Stomach smooth muscle (tissue), 2 donors: Measurements from ENCODE around the gene KIAA0753.
"Not testable (repeated sequence)": the region's sequence is repeated elsewhere in the genome, so short reads cannot be mapped to it uniquely, and the experiment has no call there.

Experiments
- H3K27ac ChIP-seq: one replicate; pipeline ENCODE4 v1.7.0; 2013; ENCODE audit warnings: mild to moderate bottlenecking, low read length, inconsistent platforms
- H3K27me3 ChIP-seq, 2 donors: one replicate each; pipeline ENCODE4 v1.7.0; 2013; ENCODE audit warnings: low read length in 2 of 2; ENCODE audit not compliant: insufficient read depth in 2 of 2, control insufficient read depth in 1 of 2
- H3K36me3 ChIP-seq, 2 donors: one replicate each; pipeline ENCODE4 v1.7.0; 2013; ENCODE audit warnings: low read length in 2 of 2; ENCODE audit not compliant: control insufficient read depth in 2 of 2, insufficient read depth in 2 of 2
- H3K4me1 ChIP-seq: one replicate; pipeline ENCODE4 v1.7.0; 2013; ENCODE audit warnings: low read length; ENCODE audit not compliant: control insufficient read depth, insufficient read depth
- H3K4me3 ChIP-seq, 2 donors: one replicate each; pipeline ENCODE4 v1.7.0; 2013; ENCODE audit warnings: low read length in 2 of 2
- H3K9ac ChIP-seq, 2 donors: one replicate each; pipeline ENCODE4 v1.7.0; 2013; ENCODE audit warnings: low read length in 2 of 2, mild to moderate bottlenecking in 1 of 2
- H3K9me3 ChIP-seq, 2 donors: one replicate each; pipeline ENCODE4 v1.7.0; 2013; ENCODE audit warnings: low read length in 2 of 2; ENCODE audit not compliant: control insufficient read depth in 2 of 2
- donor health status: healthy.
- donor health status: Pancreatic carcinoma.

KIAA0753 gene

DNA sequence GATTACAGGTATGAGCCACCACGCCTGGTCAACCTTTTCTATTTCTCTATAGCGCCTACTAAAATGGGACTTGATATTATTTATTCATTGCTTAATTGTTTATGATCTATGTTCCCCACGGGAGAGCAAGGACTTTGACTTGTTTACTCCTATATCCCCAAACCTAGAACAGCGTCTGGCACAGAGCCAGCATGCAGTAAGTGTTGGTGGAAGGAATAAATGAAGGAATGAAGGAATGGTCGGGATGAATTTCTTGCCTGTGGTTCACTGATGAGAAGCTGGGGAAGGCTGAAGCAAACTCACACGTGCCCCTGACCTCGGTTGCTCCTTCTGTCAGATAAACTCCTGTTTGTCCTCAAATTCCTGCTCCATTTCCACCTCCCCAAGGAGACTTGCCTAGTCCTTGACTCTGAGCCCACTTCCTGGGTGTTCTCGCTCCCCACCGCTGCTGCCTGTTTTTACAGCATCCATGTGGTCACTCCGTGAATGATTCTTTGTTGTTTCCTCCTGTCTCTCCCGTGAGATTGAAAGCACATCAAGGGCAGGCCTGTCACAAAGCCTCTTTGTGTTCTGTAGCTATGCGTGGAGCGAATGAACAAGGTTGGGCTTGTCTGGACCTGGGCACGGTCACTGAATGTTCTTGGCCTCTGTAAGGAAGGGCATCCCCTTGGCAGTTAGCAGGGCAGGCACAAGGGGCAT is 28.4 kb upstream of the KIAA0753 start:
- no peaks in the 10 kb centered on the region for H3K4me1 ChIP-seq
- H3K27ac ChIP-seq, result no peak overlapping the region
- H3K27me3 ChIP-seq, result peaks cover 2 to 11% of the 10 kb centered on the region in 2 donors

DNA sequence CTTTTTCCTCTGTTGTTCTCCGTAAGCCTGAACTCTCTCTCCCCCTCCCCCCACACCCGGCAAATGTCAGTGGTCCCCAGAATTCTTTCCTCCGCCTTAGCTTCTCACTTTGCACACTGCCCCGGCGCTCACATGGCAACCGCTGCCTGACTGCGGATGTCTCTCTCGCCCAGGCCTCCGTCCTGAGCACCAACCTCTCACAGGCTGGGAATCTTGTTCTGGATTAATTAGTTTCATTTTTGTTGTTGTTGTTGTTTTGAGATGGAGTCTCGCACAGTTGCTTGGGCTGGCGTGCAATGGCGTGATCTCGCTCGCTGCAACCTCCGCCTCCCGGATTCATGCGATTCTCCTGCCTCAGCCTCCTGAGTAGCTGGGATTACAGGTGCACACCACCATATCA is 27.7 kb upstream of the KIAA0753 start:
- H3K27me3 ChIP-seq, result peaks cover 2 to 11% of the 10 kb centered on the region in 2 donors
- no peaks in the 10 kb centered on the region for H3K4me1 ChIP-seq
- no peak overlapping the region for H3K9ac ChIP-seq
- H3K27ac ChIP-seq, result no peak overlapping the region
- no peak overlapping the region for H3K4me3 ChIP-seq
- H3K9me3 ChIP-seq, result no peaks in the 10 kb centered on the region
- no peaks in the 10 kb centered on the region for H3K36me3 ChIP-seq

More for the DNA sequence above, 28.4 kb upstream of the KIAA0753 start:
- no peaks in the 10 kb centered on the region for H3K36me3 ChIP-seq
- no peak overlapping the region for H3K4me3 ChIP-seq
- no peak overlapping the region for H3K9ac ChIP-seq
- H3K9me3 ChIP-seq, result no peaks in the 10 kb centered on the region

DNA sequence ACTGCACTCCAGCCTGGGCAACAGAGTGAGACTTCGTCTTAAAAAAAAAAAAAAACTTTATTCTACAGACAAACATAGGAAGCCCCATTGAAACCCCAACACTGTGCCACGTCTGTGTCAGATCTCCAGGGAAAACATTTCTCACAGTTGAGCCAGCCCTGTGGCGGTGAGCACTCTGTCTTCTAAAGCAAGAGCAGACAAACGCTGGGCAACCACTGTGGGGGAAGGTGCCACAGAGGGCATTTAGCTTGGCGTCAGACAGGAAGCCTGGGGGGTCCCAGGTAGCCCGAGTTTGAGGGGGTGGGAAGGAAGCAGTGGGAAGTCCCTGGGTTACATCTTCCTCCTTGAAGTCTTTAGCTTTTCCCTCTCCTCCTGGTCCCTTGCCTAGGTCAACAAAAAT is 27.0 kb upstream of the KIAA0753 start:
- Histone ChIP-seq H3K27me3 (peaks cover 2 to 11% of the 10 kb centered on the region in 2 donors), H3K4me1 (no peaks in the 10 kb centered on the region), H3K27ac (no peak overlapping the region), H3K36me3 (no peaks in the 10 kb centered on the region), H3K4me3 (no peak overlapping the region), H3K9ac (no peak overlapping the region), H3K9me3 (no peaks in the 10 kb centered on the region)

DNA sequence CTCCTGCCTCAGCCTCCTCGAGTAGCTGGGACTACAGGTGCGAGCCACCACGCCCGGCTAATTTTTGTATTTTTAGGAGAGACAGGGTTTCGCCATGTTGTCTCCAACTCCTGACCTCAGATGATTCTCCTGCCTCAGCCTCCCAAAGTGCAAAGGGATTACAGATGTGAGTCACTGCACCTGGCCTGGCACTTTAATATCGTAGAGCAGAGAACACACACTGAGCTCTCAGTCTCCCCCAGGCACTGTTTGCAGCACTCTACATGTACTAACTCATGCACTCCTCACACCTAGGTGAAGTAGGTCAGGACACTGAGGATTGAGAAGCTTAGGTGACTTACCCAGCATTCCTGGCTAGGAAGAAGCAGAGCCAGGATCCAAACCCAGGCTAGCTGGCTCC is 26.0 kb upstream of the KIAA0753 start:
- Histone ChIP-seq H3K9ac (no peak overlapping the region), H3K4me1 (no peaks in the 10 kb centered on the region), H3K27me3 (peaks cover 2 to 14% of the 10 kb centered on the region in 2 donors), H3K9me3 (no peaks in the 10 kb centered on the region), H3K4me3 (no peak overlapping the region), H3K36me3 (no peaks in the 10 kb centered on the region), H3K27ac (no peak overlapping the region)

DNA sequence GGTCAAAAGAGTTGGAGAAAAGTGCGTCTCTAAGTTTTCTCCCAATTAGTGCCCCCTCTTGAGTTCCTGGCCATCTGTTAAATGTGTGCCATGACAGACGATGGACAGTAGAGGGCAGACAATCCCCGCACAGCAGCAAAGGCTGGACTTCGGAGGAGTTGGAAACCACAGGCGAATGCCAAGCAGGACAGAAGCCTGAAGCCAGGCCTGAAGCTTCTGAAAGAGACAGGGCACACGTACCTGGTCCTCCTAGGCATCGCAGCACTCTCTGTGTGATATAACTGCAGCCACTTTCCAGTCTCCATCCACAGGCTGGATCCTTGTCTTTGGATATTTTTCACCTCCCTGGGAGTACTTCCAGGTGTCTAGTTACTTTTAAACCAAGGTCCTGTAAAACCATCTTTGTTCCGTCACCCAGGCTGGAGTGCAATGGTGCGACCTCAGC is 25.6 kb upstream of the KIAA0753 start:
- Histone ChIP-seq H3K27ac (no peak overlapping the region), H3K4me3 (no peak overlapping the region), H3K9ac (peak overlapping the region in 1 of 2 donors; percentile 29), H3K36me3 (no peaks in the 10 kb centered on the region), H3K9me3 (no peaks in the 10 kb centered on the region), H3K4me1 (no peaks in the 10 kb centered on the region), H3K27me3 (peaks cover 2 to 12% of the 10 kb centered on the region in 2 donors)

DNA sequence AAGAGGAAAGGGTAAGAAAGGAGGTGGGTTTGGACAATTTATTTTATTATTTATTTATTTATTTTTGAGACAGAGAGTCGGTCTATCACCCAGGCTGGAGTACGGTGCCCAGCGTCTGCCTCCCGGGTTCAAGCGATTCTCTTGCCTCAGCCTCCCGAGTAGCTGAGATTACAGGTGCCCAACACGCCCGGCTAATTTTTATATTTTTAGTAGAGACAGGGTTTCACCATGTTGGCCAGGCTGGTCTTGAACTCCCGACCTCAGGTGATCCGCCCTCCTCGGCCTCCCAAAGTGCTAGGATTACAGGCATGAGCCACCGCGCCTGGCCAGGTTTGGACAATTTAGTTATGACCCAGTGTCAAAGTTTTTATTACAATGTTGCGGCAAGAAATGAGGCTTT is 22.7 kb upstream of the KIAA0753 start:
- H3K27ac ChIP-seq, H3K9me3 ChIP-seq, H3K9ac ChIP-seq, H3K4me3 ChIP-seq, H3K36me3 ChIP-seq, H3K4me1 ChIP-seq: not testable (repeated sequence)
- H3K27me3 ChIP-seq, result peaks cover 0 to 15% of the 10 kb centered on the region in 2 donors

DNA sequence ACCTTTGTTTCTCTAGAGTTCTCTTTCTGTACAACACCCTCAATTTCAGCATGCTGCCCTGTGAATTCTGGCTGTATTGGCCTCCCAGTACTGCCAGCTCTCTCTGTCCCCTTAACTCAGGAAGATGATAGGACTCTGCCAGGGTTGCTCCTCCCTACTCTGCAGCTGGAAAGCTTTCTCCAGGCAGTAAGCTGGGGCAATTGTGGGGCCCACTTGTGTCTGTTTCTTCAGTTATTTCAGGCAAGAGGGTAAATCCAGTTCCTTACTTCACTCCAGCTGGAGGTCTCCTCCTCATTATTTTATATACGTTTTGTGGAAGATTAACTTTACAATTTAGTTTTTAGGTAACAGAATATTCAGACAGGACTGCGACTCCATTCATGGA is 20.9 kb upstream of the KIAA0753 start:
- H3K27me3 ChIP-seq, result peaks cover 5 to 20% of the 10 kb centered on the region in 2 donors
- no peaks in the 10 kb centered on the region for H3K36me3 ChIP-seq
- no peaks in the 10 kb centered on the region for H3K4me1 ChIP-seq
- no peak overlapping the region for H3K4me3 ChIP-seq
- H3K9me3 ChIP-seq, result no peaks in the 10 kb centered on the region
- H3K27ac ChIP-seq, result no peak overlapping the region
- H3K9ac ChIP-seq, result no peak overlapping the region

DNA sequence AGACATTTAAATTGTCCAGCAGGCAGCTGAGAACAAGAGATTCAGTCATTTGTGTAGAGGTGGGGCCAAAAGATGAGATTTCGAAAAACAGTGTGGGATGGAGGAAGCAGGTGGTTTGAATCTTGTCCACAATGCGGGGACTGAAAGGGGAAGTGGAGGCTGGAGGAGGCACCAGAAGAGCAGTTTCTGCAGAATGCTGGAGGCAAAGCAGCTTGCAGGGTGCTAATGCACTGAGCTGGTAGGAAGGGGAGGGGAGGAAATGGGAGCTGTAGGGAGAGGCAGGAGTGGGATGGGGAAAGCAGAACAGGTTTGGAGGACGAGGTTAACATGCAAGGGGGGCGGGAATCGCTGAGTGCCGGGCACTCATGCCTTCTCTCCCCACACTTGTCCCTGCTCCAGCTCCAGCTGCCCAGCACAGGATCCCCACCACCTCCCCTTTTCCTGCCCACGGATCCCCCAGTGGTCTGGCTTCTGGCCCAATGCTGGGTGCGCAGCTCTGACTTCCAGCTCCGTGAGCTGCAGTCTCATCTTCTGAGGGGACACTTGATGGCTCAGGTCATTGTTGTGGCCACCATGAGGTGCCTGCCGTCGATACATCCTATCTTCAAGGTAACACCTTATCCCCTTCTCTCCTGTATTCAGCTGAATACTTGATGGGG is 20.4 kb upstream of the KIAA0753 start:
- Histone ChIP-seq H3K27ac (no peak overlapping the region), H3K4me3 (no peak overlapping the region), H3K9me3 (no peaks in the 10 kb centered on the region), H3K27me3 (peaks cover 5 to 20% of the 10 kb centered on the region in 2 donors), H3K4me1 (no peaks in the 10 kb centered on the region), H3K36me3 (no peaks in the 10 kb centered on the region), H3K9ac (no peak overlapping the region)

DNA sequence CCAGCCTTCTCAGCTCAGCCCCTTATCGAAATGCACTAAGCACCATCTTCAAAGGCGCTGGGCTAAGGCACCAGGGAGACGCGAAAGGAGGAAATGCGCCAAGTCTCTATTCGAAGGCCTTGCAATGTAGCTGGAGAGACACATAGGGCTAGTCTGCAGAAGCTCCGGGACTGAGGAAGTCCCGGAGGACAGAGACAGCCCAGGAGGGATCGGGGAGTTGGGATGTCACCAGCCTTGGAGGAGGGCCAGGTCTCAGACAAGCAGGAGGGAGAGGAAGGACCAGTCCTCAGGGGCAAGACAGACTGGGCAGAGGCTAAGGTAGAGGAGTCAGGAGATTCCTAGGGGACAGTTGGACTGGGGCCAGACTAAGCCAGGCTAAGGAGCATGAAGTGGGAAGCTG is 19.6 kb upstream of the KIAA0753 start:
- Histone ChIP-seq H3K4me3 (no peak overlapping the region), H3K36me3 (no peaks in the 10 kb centered on the region), H3K27ac (no peak overlapping the region), H3K4me1 (peaks cover 3% of the 10 kb centered on the region), H3K9ac (no peak overlapping the region), H3K27me3 (peaks cover 9 to 24% of the 10 kb centered on the region in 2 donors), H3K9me3 (no peaks in the 10 kb centered on the region)

DNA sequence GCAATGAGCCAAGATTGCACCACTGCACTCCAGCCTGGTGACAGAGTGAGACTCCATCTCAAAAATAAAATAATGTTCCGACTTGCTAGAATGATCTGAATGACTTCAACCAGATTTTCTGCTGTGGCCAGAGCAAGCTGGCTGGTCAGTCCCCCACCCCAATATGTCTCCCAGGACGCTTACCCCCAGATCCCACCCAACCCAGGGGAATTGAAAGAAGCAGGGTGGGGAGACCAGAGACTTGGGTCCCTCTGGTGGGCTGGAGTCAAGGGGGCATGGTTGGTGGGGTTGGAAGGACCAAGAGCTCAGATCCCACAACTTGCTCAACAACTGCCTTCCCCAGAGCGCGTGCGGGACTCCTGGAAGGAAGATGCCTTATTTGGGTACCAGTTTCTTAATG is 17.9 kb upstream of the KIAA0753 start:
- H3K4me3 ChIP-seq, H3K4me1 ChIP-seq, H3K9ac ChIP-seq, H3K36me3 ChIP-seq, H3K9me3 ChIP-seq, H3K27ac ChIP-seq: not testable (repeated sequence)
- H3K27me3 ChIP-seq, result peaks cover 24 to 41% of the 10 kb centered on the region in 2 donors

DNA sequence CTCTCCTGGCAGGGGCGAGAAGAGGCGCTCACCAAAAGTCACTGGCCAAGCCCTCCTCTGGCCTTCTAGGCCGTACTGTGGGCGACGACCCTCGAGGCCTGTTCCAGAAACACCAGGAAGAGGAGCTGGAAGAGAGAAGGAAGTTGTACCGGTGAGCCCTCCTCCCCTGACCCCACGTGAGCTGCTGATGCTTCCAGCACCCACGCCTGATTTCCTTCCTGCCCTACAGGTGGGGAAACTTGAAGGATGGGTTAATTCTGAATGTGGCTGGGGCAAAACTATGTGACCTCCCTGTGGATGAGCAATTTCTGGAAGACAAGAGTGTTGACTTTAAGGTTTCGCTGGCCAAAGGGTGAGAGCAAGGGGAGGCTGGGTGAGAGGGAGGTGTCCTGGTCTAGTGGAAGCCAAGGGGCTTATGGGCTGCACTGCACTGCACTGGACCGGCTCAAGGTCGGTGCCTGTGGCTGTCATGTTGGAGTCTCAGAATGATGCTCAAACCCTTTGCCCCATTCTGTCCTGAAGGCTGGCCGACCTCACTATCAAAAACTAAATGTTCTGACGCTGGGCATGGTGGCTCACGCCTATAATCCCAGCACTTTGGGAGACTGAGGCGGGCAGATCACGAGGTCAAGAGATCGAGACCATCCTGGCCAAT is 17.2 kb upstream of the KIAA0753 start:
- H3K27ac ChIP-seq, result no peak overlapping the region
- H3K9ac ChIP-seq, result no peak overlapping the region
- H3K27me3 ChIP-seq, result peaks cover 25 to 41% of the 10 kb centered on the region in 2 donors
- no peak overlapping the region for H3K4me3 ChIP-seq
- H3K4me1 ChIP-seq, result peaks cover 9% of the 10 kb centered on the region
- H3K9me3 ChIP-seq, result peaks cover 0 to 3% of the 10 kb centered on the region in 2 donors
- no peaks in the 10 kb centered on the region for H3K36me3 ChIP-seq
